T-cell (primary cell): ENCODE results near the gene NPSR1. TPM values are rescaled to one million over a fixed set of nuclear protein-coding genes. Genes with fewer than 3 reads are reported as not detected.

ENCODE experiments used
- ATAC-seq, 4 experiments: fragments of 200-7000 bp in 3 of 4; fragments of 150-1000 bp in 1 of 4; cut with Tn5 transposase; replicated peaks in 1 of 4; 1 replicate in 3 of 4; 2 replicates in 1 of 4; pipeline ENCODE4 v1.10.0; 2021; ENCODE audit warnings: moderate library complexity in 3 of 4, mild to moderate bottlenecking in 2 of 4, moderate number of reproducible peaks in 1 of 4
- CTCF ChIA-PET, 2 donors: fragments of 300-600 bp; sonication (Branson Sonifier 250); formaldehyde crosslinking; loops; one replicate each; lab custom pipeline; 2022; ENCODE audit warnings: antibody characterized with exemption in 2 of 2; lab: Charles Lee
- POLR2A ChIA-PET, 2 donors: fragments of 300-600 bp; sonication (Branson Sonifier 250); formaldehyde crosslinking; loops; one replicate each; lab custom pipeline; 2022; ENCODE audit warnings: antibody characterized with exemption in 2 of 2; lab: Charles Lee
- DNase-seq, 35 experiments: peaks; one replicate each; pipeline versions ENCODE4 v3.0.0 to v3.0.0-alpha.2; 2013 to 2023
- H3K27ac ChIP-seq: one replicate; pipeline ENCODE4 v1.5.1; 2013; ENCODE audit warnings: low read length
- H3K27me3 ChIP-seq, 2 experiments: replicated peaks in 1 of 2; 1 replicate in 1 of 2; 2 replicates in 1 of 2; pipeline versions ENCODE4 v1.6.1 to v1.7.0; 2013; ENCODE audit warnings: low read length in 1 of 2, mixed read lengths in 1 of 2; ENCODE audit not compliant: control insufficient read depth in 2 of 2, insufficient read depth in 2 of 2; ENCODE audit errors: extremely low read depth in 1 of 2
- H3K36me3 ChIP-seq, 2 donors: 1 replicate in 1 of 2; 2 replicates in 1 of 2; pipeline versions ENCODE4 v1.6.1 to v1.7.0; 2013; ENCODE audit warnings: low read length in 1 of 2; ENCODE audit not compliant: control insufficient read depth in 2 of 2, insufficient read depth in 1 of 2; ENCODE audit errors: extremely low read depth in 1 of 2
- H3K4me1 ChIP-seq, 2 experiments: 1 replicate in 1 of 2; 2 replicates in 1 of 2; pipeline versions ENCODE4 v1.6.1 to v1.7.0; 2013; ENCODE audit warnings: low read length in 2 of 2, mixed read lengths in 1 of 2; ENCODE audit not compliant: insufficient read depth in 2 of 2, control insufficient read depth in 1 of 2; ENCODE audit errors: extremely low read depth in 1 of 2
- H3K4me3 ChIP-seq, 2 donors: 1 replicate in 1 of 2; 2 replicates in 1 of 2; pipeline versions ENCODE4 v1.5.1 to v1.7.0; 2013; ENCODE audit warnings: mild to moderate bottlenecking in 2 of 2, low read length in 1 of 2, moderate library complexity in 1 of 2; ENCODE audit not compliant: control insufficient read depth in 1 of 2; ENCODE audit errors: extremely low read depth in 1 of 2
- H3K9me3 ChIP-seq: 2 replicates; pipeline ENCODE4 v1.7.0; 2013
- H3K27ac Mint-ChIP-seq, 2 donors: one replicate each; pipeline ENCODE4 v1.8.0; 2020 to 2021; ENCODE audit warnings: mild to moderate bottlenecking in 2 of 2, mixed read lengths in 2 of 2
- H3K27me3 Mint-ChIP-seq, 2 donors: one replicate each; pipeline ENCODE4 v1.8.0; 2021 to 2022; ENCODE audit warnings: mixed read lengths in 2 of 2
- H3K36me3 Mint-ChIP-seq: one replicate; pipeline ENCODE4 v1.8.0; 2021; ENCODE audit warnings: mixed read lengths
- H3K4me1 Mint-ChIP-seq, 3 donors: one replicate each; pipeline ENCODE4 v1.8.0; 2020 to 2022; ENCODE audit warnings: mixed read lengths in 3 of 3, mild to moderate bottlenecking in 1 of 3
- H3K4me3 Mint-ChIP-seq, 3 donors: one replicate each; pipeline ENCODE4 v1.8.0; 2020 to 2022; ENCODE audit warnings: mild to moderate bottlenecking in 3 of 3, mixed read lengths in 3 of 3, moderate library complexity in 3 of 3
- H3K9me3 Mint-ChIP-seq, 3 donors: one replicate each; pipeline ENCODE4 v1.8.0; 2020 to 2022; ENCODE audit warnings: mixed read lengths in 3 of 3
- WGBS: methylation state at CpG from one replicate; pipeline ENCODE4 v1.1.5; 2013; ENCODE audit warnings: missing lambda C conversion rate; ENCODE audit not compliant: insufficient coverage; 5-methylcytosine and 5-hydroxymethylcytosine counted together
- total RNA-seq, 35 experiments: library from RNA in 6 of 35; stranded (reverse) in 6 of 35; fragments of 120-200 nt in 1 of 35; gene quantifications; one replicate each; pipeline versions ENCODE4 v1.2.1 to v1.2.4 and lab custom pipeline; 2013 to 2026

NPSR1 gene
- total RNA-seq, 5 donors from 2014 or later (not counting 1 experiment from before 2014, with no cell fraction given) = not detected

GRCh38 chr7:34756691-34757090 lies 98.7 kb downstream of the NPSR1 start:
- ATAC-seq = no peak
- Mint-ChIP-seq H3K27me3 (peaks cover 3 to 16% of the 10 kb centered on the region in 2 donors), H3K4me1 (no peaks in the 10 kb centered on the region), H3K27ac (no peak overlapping the region), H3K9me3 (no peaks in the 10 kb centered on the region), H3K4me3 (no peak overlapping the region), H3K36me3 (no peaks in the 10 kb centered on the region)
- no peak overlapping the region for H3K4me3 ChIP-seq
- no peaks in the 10 kb centered on the region for H3K4me1 ChIP-seq
- H3K9me3 ChIP-seq = no peaks in the 10 kb centered on the region
- WGBS = 92% methylated on average over 2 of the region's 5 CpGs
- no peak for DNase-seq
- CTCF ChIA-PET = no interaction called here
- no peak overlapping the region for H3K27ac ChIP-seq
- H3K36me3 ChIP-seq = no peaks in the 10 kb centered on the region
- H3K27me3 ChIP-seq = no peaks in the 10 kb centered on the region
- POLR2A ChIA-PET = no interaction called here

GRCh38 chr7:34757570-34758110 lies 99.6 kb downstream of the NPSR1 start:
- no peaks in the 10 kb centered on the region for H3K4me1 ChIP-seq
- ChIA-PET POLR2A (no interaction called here), CTCF (interaction anchor here (0.6 to 0.7 kb wide), 2 partner anchors 12 to 209 kb away, joined by 3 read pairs; no protein-coding TSS in a partner anchor)
- Mint-ChIP-seq H3K36me3 (no peaks in the 10 kb centered on the region), H3K4me1 (no peaks in the 10 kb centered on the region), H3K27ac (no peak overlapping the region), H3K9me3 (no peaks in the 10 kb centered on the region), H3K4me3 (no peak overlapping the region), H3K27me3 (peaks cover 6 to 19% of the 10 kb centered on the region in 2 donors)
- no peak overlapping the region for H3K27ac ChIP-seq
- H3K9me3 ChIP-seq = no peaks in the 10 kb centered on the region
- H3K4me3 ChIP-seq = no peak overlapping the region
- 97% methylated on average over 4 of the region's 5 CpGs for WGBS
- no peak for DNase-seq
- H3K27me3 ChIP-seq = no peaks in the 10 kb centered on the region
- no peak for ATAC-seq
- H3K36me3 ChIP-seq = no peaks in the 10 kb centered on the region

DNA sequence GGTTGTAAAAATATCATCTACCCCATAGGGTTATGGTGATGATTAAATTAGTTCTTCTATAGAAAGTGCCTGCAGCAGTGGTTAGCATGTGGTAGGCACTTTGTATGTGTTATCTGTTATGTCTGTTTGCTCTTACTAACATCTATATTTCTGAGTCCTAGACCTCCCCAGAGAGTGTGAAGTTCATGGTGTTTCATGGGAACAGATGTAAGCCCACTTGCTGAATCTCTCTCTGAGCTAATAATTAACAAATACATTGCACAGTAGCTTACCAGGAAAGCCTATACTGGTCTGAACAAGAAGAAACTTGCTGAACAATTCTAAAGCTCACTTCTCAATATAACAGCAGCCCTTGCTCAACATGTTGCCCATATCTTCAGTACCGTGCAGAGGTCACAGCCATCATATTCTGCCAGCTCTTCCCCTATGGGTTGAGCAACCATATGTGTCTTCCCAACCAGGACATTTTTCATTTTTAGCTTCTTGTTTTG lies 100.1 kb downstream of the NPSR1 start:
- Mint-ChIP-seq H3K4me3 (no peak overlapping the region), H3K4me1 (no peaks in the 10 kb centered on the region), H3K27ac (no peak overlapping the region), H3K36me3 (no peaks in the 10 kb centered on the region), H3K9me3 (no peaks in the 10 kb centered on the region), H3K27me3 (peaks cover 6 to 19% of the 10 kb centered on the region in 2 donors)
- ATAC-seq (no peak), DNase-seq (no peak)
- CTCF ChIA-PET = interaction anchor here (0.6 to 0.7 kb wide), 2 partner anchors 11 to 209 kb away, joined by 3 read pairs; no protein-coding TSS in a partner anchor
- H3K36me3 ChIP-seq = no peaks in the 10 kb centered on the region
- no peaks in the 10 kb centered on the region for H3K4me1 ChIP-seq
- H3K27me3 ChIP-seq = no peaks in the 10 kb centered on the region
- WGBS = 100% methylated on average over 1 of the region's 1 CpG
- H3K9me3 ChIP-seq = no peaks in the 10 kb centered on the region
- POLR2A ChIA-PET = no interaction called here
- no peak overlapping the region for H3K4me3 ChIP-seq
- no peak overlapping the region for H3K27ac ChIP-seq

GRCh38 chr7:34759477-34760125 lies 101.6 kb downstream of the NPSR1 start:
- WGBS = 100% methylated on average over 1 of the region's 3 CpGs
- no peak for DNase-seq
- no peaks in the 10 kb centered on the region for H3K36me3 Mint-ChIP-seq
- H3K4me3 ChIP-seq = no peak overlapping the region
- peaks cover 4 to 17% of the 10 kb centered on the region in 2 donors for H3K27me3 Mint-ChIP-seq
- H3K36me3 ChIP-seq = no peaks in the 10 kb centered on the region
- no peaks in the 10 kb centered on the region for H3K9me3 ChIP-seq
- no peaks in the 10 kb centered on the region for H3K4me1 Mint-ChIP-seq
- ChIA-PET CTCF (no interaction called here), POLR2A (no interaction called here)
- H3K9me3 Mint-ChIP-seq = no peaks in the 10 kb centered on the region
- no peaks in the 10 kb centered on the region for H3K27me3 ChIP-seq
- H3K27ac ChIP-seq = no peak overlapping the region
- no peak overlapping the region for H3K4me3 Mint-ChIP-seq
- H3K4me1 ChIP-seq = no peaks in the 10 kb centered on the region
- H3K27ac Mint-ChIP-seq = no peak overlapping the region
- no peak for ATAC-seq

- peaks cover 4 to 17% of the 10 kb centered on the region in 2 donors for H3K27me3 Mint-ChIP-seq
- ChIA-PET POLR2A (no interaction called here), CTCF (no interaction called here)
- Histone ChIP-seq H3K27ac (no peak overlapping the region), H3K36me3 (no peaks in the 10 kb centered on the region), H3K9me3 (no peaks in the 10 kb centered on the region), H3K4me1 (no peaks in the 10 kb centered on the region), H3K4me3 (no peak overlapping the region), H3K27me3 (no peaks in the 10 kb centered on the region)
- no peaks in the 10 kb centered on the region for H3K9me3 Mint-ChIP-seq
- no peak overlapping the region for H3K27ac Mint-ChIP-seq
- no peaks in the 10 kb centered on the region for H3K36me3 Mint-ChIP-seq
- no CpG with 5 or more reads among the region's 2 CpGs for WGBS
- no peaks in the 10 kb centered on the region for H3K4me1 Mint-ChIP-seq
- no peak overlapping the region for H3K4me3 Mint-ChIP-seq
- no peak for ATAC-seq
- DNase-seq = no peak
Measured at GRCh38 chr7:34760271-34760670, 102.3 kb downstream of the NPSR1 start.

- no peak overlapping the region for H3K4me3 ChIP-seq
- no peaks in the 10 kb centered on the region for H3K36me3 ChIP-seq
- H3K4me1 ChIP-seq = no peaks in the 10 kb centered on the region
- CTCF ChIA-PET = no interaction called here
- DNase-seq (no peak), ATAC-seq (no peak)
- WGBS = no CpG with 5 or more reads among the region's 1 CpG
- Mint-ChIP-seq H3K36me3 (no peaks in the 10 kb centered on the region), H3K27me3 (peaks cover 4 to 17% of the 10 kb centered on the region in 2 donors), H3K4me3 (no peak overlapping the region), H3K9me3 (peaks cover 0 to 3% (median 0%) of the 10 kb centered on the region in 3 donors), H3K4me1 (no peaks in the 10 kb centered on the region), H3K27ac (no peak overlapping the region)
- POLR2A ChIA-PET = no interaction called here
- H3K27ac ChIP-seq = no peak overlapping the region
- no peaks in the 10 kb centered on the region for H3K27me3 ChIP-seq
- no peaks in the 10 kb centered on the region for H3K9me3 ChIP-seq
Measured at GRCh38 chr7:34761206-34761605, 103.2 kb downstream of the NPSR1 start.
